ENCODE data around the gene MRPL12.

Gene MRPL12

GRCh38 chr17:81690066-81690465 is 13.1 kb upstream of the MRPL12 start:
- Histone ChIP-seq H3K4me3 (ENCODE audit: low read length) (no peak overlapping the region), H3K4me2 (ENCODE audit: low read depth, low read length) (no peak overlapping the region), H3K9me2 (replicated peaks; ENCODE audit: insufficient read depth, low read length) (no peaks in the 10 kb centered on the region), H3K79me2 (ENCODE audit: low read length) (peaks cover 63% of the 10 kb centered on the region), H3K9ac (ENCODE audit: low read length) (no peak overlapping the region), H2AFZ (ENCODE audit: low read length) (no peak overlapping the region), H3K27ac (ENCODE audit: low read length) (no peak overlapping the region), H3K36me3 (replicated peaks; ENCODE audit: insufficient read depth, low read length) (peaks cover 11% of the 10 kb centered on the region), H3K27me3 (replicated peaks; ENCODE audit: insufficient read depth, low read length) (no peaks in the 10 kb centered on the region), H3K9me3 (replicated peaks; ENCODE audit: insufficient read depth, low read length) (no peaks in the 10 kb centered on the region), H4K20me1 (ENCODE audit: insufficient read depth, low read length) (no peaks in the 10 kb centered on the region), H3K4me1 (ENCODE audit: low read length) (0 out of 2 replicates have a peak, but pooled peaks cover 7% of the 10 kb centered on the region), H3F3A (ENCODE audit: insufficient read depth, low read length) (no peaks in the 10 kb centered on the region)
- DNase-seq, result no peak
- TF ChIP-seq CTCF (IDR thresholded peaks at IDR 0.05; ENCODE audit: low read length), result no peak
- TF ChIP-seq EZH2phosphoT487 (IDR thresholded peaks at IDR 0.05; ENCODE audit: low read length), result no peak
- TF ChIP-seq EZH2 (optimal IDR thresholded peaks at IDR 0.05; ENCODE audit: low read depth, low read length), result no peak

GRCh38 chr17:81690549-81690948 is 12.6 kb upstream of the MRPL12 start:
- no peak overlapping the region for H3K4me2 ChIP-seq (ENCODE audit: low read depth, low read length)
- no peak overlapping the region for H3K9ac ChIP-seq (ENCODE audit: low read length)
- H3K27ac ChIP-seq (ENCODE audit: low read length), result no peak overlapping the region
- H3K4me3 ChIP-seq (ENCODE audit: low read length), result no peak overlapping the region
- H2AFZ ChIP-seq (ENCODE audit: low read length), result no peak overlapping the region
- DNase-seq, result no peak
- TF ChIP-seq EZH2 (optimal IDR thresholded peaks at IDR 0.05; ENCODE audit: low read depth, low read length) (no peak), CTCF (IDR thresholded peaks at IDR 0.05; ENCODE audit: low read length) (no peak), EZH2phosphoT487 (IDR thresholded peaks at IDR 0.05; ENCODE audit: low read length) (no peak)
- no peaks in the 10 kb centered on the region for H4K20me1 ChIP-seq (ENCODE audit: insufficient read depth, low read length)
- 0 out of 2 replicates have a peak, but pooled peaks cover 2% of the 10 kb centered on the region for H3K4me1 ChIP-seq (ENCODE audit: low read length)
- peaks cover 58% of the 10 kb centered on the region for H3K79me2 ChIP-seq (ENCODE audit: low read length)
- H3K9me3 ChIP-seq (replicated peaks; ENCODE audit: insufficient read depth, low read length), result no peaks in the 10 kb centered on the region
- H3K9me2 ChIP-seq (replicated peaks; ENCODE audit: insufficient read depth, low read length), result no peaks in the 10 kb centered on the region
- no peaks in the 10 kb centered on the region for H3K27me3 ChIP-seq (replicated peaks; ENCODE audit: insufficient read depth, low read length)
- no peaks in the 10 kb centered on the region for H3F3A ChIP-seq (ENCODE audit: insufficient read depth, low read length)
- peaks cover 11% of the 10 kb centered on the region for H3K36me3 ChIP-seq (replicated peaks; ENCODE audit: insufficient read depth, low read length)

DNA sequence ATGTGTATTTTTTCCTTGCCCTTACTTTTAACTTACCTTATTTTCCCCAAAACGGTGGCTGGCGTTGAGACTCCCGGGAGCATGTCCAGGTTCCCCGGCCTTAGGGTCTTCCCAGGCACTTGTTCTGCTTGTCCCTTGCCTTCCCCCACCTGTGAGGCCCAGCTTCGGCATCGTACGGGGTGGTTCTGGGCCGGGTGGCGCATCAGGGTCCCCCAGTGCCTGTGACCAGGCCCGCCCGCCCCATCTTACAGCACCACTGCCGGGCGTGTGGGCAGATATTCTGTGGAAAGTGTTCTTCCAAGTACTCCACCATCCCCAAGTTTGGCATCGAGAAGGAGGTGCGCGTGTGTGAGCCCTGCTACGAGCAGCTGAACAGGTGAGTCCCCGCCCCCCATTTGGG is 12.0 kb upstream of the MRPL12 start:
- Histone ChIP-seq H3K9me3 (replicated peaks; ENCODE audit: insufficient read depth, low read length) (no peaks in the 10 kb centered on the region), H4K20me1 (ENCODE audit: insufficient read depth, low read length) (no peaks in the 10 kb centered on the region), H3K4me2 (ENCODE audit: low read depth, low read length) (no peak overlapping the region), H3F3A (ENCODE audit: insufficient read depth, low read length) (no peaks in the 10 kb centered on the region), H3K79me2 (ENCODE audit: low read length) (peaks cover 51% of the 10 kb centered on the region), H3K9ac (ENCODE audit: low read length) (no peak overlapping the region), H3K27ac (ENCODE audit: low read length) (no peak overlapping the region), H2AFZ (ENCODE audit: low read length) (no peak overlapping the region), H3K36me3 (replicated peaks; ENCODE audit: insufficient read depth, low read length) (peaks cover 8% of the 10 kb centered on the region), H3K4me1 (ENCODE audit: low read length) (no peaks in the 10 kb centered on the region), H3K4me3 (ENCODE audit: low read length) (no peak overlapping the region), H3K9me2 (replicated peaks; ENCODE audit: insufficient read depth, low read length) (no peaks in the 10 kb centered on the region), H3K27me3 (replicated peaks; ENCODE audit: insufficient read depth, low read length) (no peaks in the 10 kb centered on the region)
- no peak for DNase-seq
- no peak for TF ChIP-seq EZH2 (optimal IDR thresholded peaks at IDR 0.05; ENCODE audit: low read depth, low read length)
- TF ChIP-seq CTCF (IDR thresholded peaks at IDR 0.05; ENCODE audit: low read length), result no peak
- TF ChIP-seq EZH2phosphoT487 (IDR thresholded peaks at IDR 0.05; ENCODE audit: low read length), result no peak

All from MM.1S (cell line).